PC-3 (cell line): ENCODE results near the gene TOMM40. TPM values are rescaled to one million over a fixed set of nuclear protein-coding genes. Genes with fewer than 3 reads are reported as not detected.

Experiments used
- ATAC-seq: fragments of 200-7000 bp; cut with Tn5 transposase; 2 replicates; pipeline ENCODE4 v1.9.1; 2020; ENCODE audit warnings: mild to moderate bottlenecking, moderate library complexity
- BruUV-seq: library from RNA; stranded (reverse); fragments of 400-500 nt; replicated peaks from 2 replicates; lab custom pipeline; 2021; lab: Mats Ljungman, UMichigan
- CTCF ChIA-PET: fragments of 300-600 bp; sonication (Branson Sonifier 250); formaldehyde crosslinking; loops from one replicate; lab custom pipeline; 2022; ENCODE audit warnings: antibody characterized with exemption; lab: Charles Lee
- POLR2A ChIA-PET: fragments of 300-600 bp; sonication (Branson Sonifier 250); formaldehyde crosslinking; loops from one replicate; lab custom pipeline; 2022; ENCODE audit warnings: antibody characterized with exemption; ENCODE audit not compliant: unreplicated experiment; lab: Charles Lee
- DNase-seq: peaks from one replicate; pipeline ENCODE4 v3.0.0-alpha.2; 2015
- H2AFZ ChIP-seq: fragments of 300-600 bp; sonication (generic); 2 replicates; pipeline ENCODE4 v1.6.0; 2016; ENCODE audit warnings: antibody characterized with exemption, low read length
- H3F3A ChIP-seq: fragments of 300-600 bp; sonication (generic); one replicate; pipeline ENCODE4 v1.6.0; 2017; ENCODE audit warnings: antibody characterized with exemption, low read length, control low read depth, mild to moderate bottlenecking; ENCODE audit not compliant: unreplicated experiment
- H3K27ac ChIP-seq: fragments of 300-600 bp; sonication (generic); 2 replicates; pipeline ENCODE4 v1.5.1; 2016; ENCODE audit warnings: mild to moderate bottlenecking, low read length
- H3K27me3 ChIP-seq: fragments of 300-600 bp; sonication (generic); 2 replicates; pipeline ENCODE4 v1.6.1; 2016; ENCODE audit warnings: low read length, mixed read lengths
- H3K36me3 ChIP-seq: fragments of 300-600 bp; sonication (generic); 2 replicates; pipeline ENCODE4 v1.6.1; 2016; ENCODE audit warnings: low read depth, mixed run types, low read length, mixed read lengths
- H3K4me1 ChIP-seq: fragments of 300-600 bp; sonication (generic); 2 replicates; pipeline ENCODE4 v1.5.1; 2016; ENCODE audit warnings: low read length; ENCODE audit not compliant: insufficient read depth
- H3K4me2 ChIP-seq: fragments of 300-600 bp; sonication (generic); 2 replicates; pipeline ENCODE4 v1.6.0; 2016; ENCODE audit warnings: low read length
- H3K4me3 ChIP-seq: fragments of 300-600 bp; sonication (generic); 2 replicates; pipeline ENCODE4 v1.5.1; 2016; ENCODE audit warnings: mild to moderate bottlenecking, low read length, mixed read lengths
- H3K79me2 ChIP-seq: fragments of 300-600 bp; sonication (generic); 2 replicates; pipeline ENCODE4 v1.6.1; 2017; ENCODE audit warnings: low read length, mixed read lengths
- H3K9ac ChIP-seq: fragments of 300-600 bp; sonication (generic); 2 replicates; pipeline ENCODE4 v1.6.0; 2016; ENCODE audit warnings: mild to moderate bottlenecking, low read length
- H3K9me2 ChIP-seq: fragments of 300-600 bp; sonication (generic); replicated peaks from 2 replicates; pipeline ENCODE4 v1.6.1; 2016; ENCODE audit warnings: mixed run types, low read length, mixed read lengths
- H3K9me3 ChIP-seq: fragments of 300-600 bp; sonication (generic); 2 replicates; pipeline ENCODE4 v1.6.1; 2016; ENCODE audit warnings: low read length, mixed read lengths
- H4K20me1 ChIP-seq: fragments of 300-600 bp; sonication (generic); 2 replicates; pipeline ENCODE4 v1.6.1; 2016; ENCODE audit warnings: low read length, mixed read lengths
- EZH2 ChIP-seq: fragments of 300-600 bp; sonication (generic); IDR thresholded peaks from one replicate; pipeline ENCODE4 v1.6.1; 2017; ENCODE audit warnings: antibody characterized with exemption, mild to moderate bottlenecking, low read length; ENCODE audit not compliant: unreplicated experiment
- EZH2phosphoT487 ChIP-seq: fragments of 300-600 bp; sonication (generic); IDR thresholded peaks from 2 replicates; pipeline ENCODE4 v1.6.1; 2018; ENCODE audit warnings: mild to moderate bottlenecking, antibody characterized with exemption, low read length, borderline replicate concordance
- intact Hi-C: fragments of 100-400 bp; cut with micrococcal nuclease; formaldehyde crosslinking; loops from 2 replicates; pipeline ENCODE4 v1.9.0; 2023
- total RNA-seq: library from RNA; depleted of rRNA; stranded (reverse); fragments of >200 nt; gene quantifications from 2 replicates; pipeline ENCODE4 v1.2.3, GENCODE V29; 2014
- TF ChIP-seq, protein P1 (sequence below): fragments of 300-600 bp; sonication (generic); conservative IDR thresholded peaks from 2 replicates; pipeline ENCODE4 v1.5.1; 2017; ENCODE audit warnings: antibody characterized with exemption, low read depth, mild to moderate bottlenecking, low read length

The TOMM40 gene
- total RNA-seq, 1 experiment from 2014 or later, result 190 TPM

- H2AFZ ChIP-seq, result no peak overlapping the region
- no peaks in the 10 kb centered on the region for H3K79me2 ChIP-seq
- intact Hi-C loops, result no loop called here
- H3F3A ChIP-seq, result no peaks in the 10 kb centered on the region
- no peaks in the 10 kb centered on the region; the same call in 1 of the 2 replicates for H3K4me1 ChIP-seq
- BruUV-seq, result no TSS peak
- no peaks in the 10 kb centered on the region for H3K27me3 ChIP-seq
- H3K9me3 ChIP-seq, result no peaks in the 10 kb centered on the region
- no peak overlapping the region for H3K9ac ChIP-seq
- DNase-seq, result no peak
- CTCF ChIA-PET, result no interaction called here
- H3K27ac ChIP-seq, result no peak overlapping the region
- TF ChIP-seq EZH2 (no peak), EZH2phosphoT487 (no peak)
- TF ChIP-seq, protein P1, sequence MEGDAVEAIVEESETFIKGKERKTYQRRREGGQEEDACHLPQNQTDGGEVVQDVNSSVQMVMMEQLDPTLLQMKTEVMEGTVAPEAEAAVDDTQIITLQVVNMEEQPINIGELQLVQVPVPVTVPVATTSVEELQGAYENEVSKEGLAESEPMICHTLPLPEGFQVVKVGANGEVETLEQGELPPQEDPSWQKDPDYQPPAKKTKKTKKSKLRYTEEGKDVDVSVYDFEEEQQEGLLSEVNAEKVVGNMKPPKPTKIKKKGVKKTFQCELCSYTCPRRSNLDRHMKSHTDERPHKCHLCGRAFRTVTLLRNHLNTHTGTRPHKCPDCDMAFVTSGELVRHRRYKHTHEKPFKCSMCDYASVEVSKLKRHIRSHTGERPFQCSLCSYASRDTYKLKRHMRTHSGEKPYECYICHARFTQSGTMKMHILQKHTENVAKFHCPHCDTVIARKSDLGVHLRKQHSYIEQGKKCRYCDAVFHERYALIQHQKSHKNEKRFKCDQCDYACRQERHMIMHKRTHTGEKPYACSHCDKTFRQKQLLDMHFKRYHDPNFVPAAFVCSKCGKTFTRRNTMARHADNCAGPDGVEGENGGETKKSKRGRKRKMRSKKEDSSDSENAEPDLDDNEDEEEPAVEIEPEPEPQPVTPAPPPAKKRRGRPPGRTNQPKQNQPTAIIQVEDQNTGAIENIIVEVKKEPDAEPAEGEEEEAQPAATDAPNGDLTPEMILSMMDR, result no peak
- no peak overlapping the region for H3K4me2 ChIP-seq
- no peak for ATAC-seq
- POLR2A ChIA-PET, result no interaction called here
- H4K20me1 ChIP-seq, result no peaks in the 10 kb centered on the region
- H3K36me3 ChIP-seq, result no peaks in the 10 kb centered on the region
- H3K9me2 ChIP-seq, result no peaks in the 10 kb centered on the region
- H3K4me3 ChIP-seq, result no peak overlapping the region
These were observed 36.7 kb downstream of the TOMM40 start for GRCh38 chr19:44927746-44928145.

DNA sequence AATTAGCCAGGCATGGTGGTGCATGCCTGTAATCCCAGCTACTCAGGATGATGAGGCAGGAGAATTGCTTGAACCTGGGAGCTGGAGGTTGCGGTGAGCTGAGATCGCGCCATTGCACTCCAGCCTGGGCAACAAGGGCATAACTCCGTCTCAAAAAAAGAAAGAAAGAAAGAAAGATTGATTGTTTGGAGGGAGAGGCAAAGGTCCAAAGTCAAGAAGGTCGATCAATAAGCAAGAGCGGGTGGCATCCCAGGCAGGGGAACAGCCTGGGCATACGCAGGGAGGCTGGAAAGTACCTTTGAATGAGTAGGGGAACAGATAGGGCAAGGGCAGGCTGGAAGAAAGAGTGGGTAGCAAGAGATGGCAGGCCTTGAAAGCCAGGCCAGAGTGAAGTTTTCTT, 39.0 kb downstream of the TOMM40 start:
- H3K27ac ChIP-seq, result no peak overlapping the region
- no peak overlapping the region for H3K4me3 ChIP-seq
- H3F3A ChIP-seq, result no peaks in the 10 kb centered on the region
- no peaks in the 10 kb centered on the region for H3K9me3 ChIP-seq
- no peaks in the 10 kb centered on the region for H3K79me2 ChIP-seq
- no peaks in the 10 kb centered on the region for H3K9me2 ChIP-seq
- no peak for DNase-seq
- no TSS peak for BruUV-seq
- H3K9ac ChIP-seq, result no peak overlapping the region
- no peaks in the 10 kb centered on the region for H4K20me1 ChIP-seq
- TF ChIP-seq, protein P1, result no peak
- TF ChIP-seq EZH2 (no peak), EZH2phosphoT487 (no peak)
- H3K4me1 ChIP-seq, result no peaks in the 10 kb centered on the region; the same call in 1 of the 2 replicates
- no peak for ATAC-seq
- H3K36me3 ChIP-seq, result no peaks in the 10 kb centered on the region
- H2AFZ ChIP-seq, result no peak overlapping the region
- POLR2A ChIA-PET, result no interaction called here
- no peak overlapping the region for H3K4me2 ChIP-seq
- intact Hi-C loops, result no loop called here
- H3K27me3 ChIP-seq, result no peaks in the 10 kb centered on the region
- CTCF ChIA-PET, result no interaction called here

- no peaks in the 10 kb centered on the region for H3K36me3 ChIP-seq
- no peak overlapping the region for H3K4me3 ChIP-seq
- no peak for ATAC-seq
- no peak for DNase-seq
- no peaks in the 10 kb centered on the region; the same call in 1 of the 2 replicates for H3K4me1 ChIP-seq
- H2AFZ ChIP-seq, result no peak overlapping the region
- ChIA-PET POLR2A (no interaction called here), CTCF (no interaction called here)
- H4K20me1 ChIP-seq, result no peaks in the 10 kb centered on the region
- no peaks in the 10 kb centered on the region for H3K79me2 ChIP-seq
- no peak overlapping the region for H3K27ac ChIP-seq
- H3F3A ChIP-seq, result no peaks in the 10 kb centered on the region
- TF ChIP-seq, protein P1, result no peak
- TF ChIP-seq EZH2 (no peak), EZH2phosphoT487 (no peak)
- H3K4me2 ChIP-seq, result no peak overlapping the region
- intact Hi-C loops, result no loop called here
- BruUV-seq, result no TSS peak
- H3K27me3 ChIP-seq, result no peaks in the 10 kb centered on the region
- no peak overlapping the region for H3K9ac ChIP-seq
- no peaks in the 10 kb centered on the region for H3K9me2 ChIP-seq
- no peaks in the 10 kb centered on the region for H3K9me3 ChIP-seq
These were observed 40.5 kb downstream of the TOMM40 start for GRCh38 chr19:44931541-44931940.
